BLaER1 (cell line): Measurements from ENCODE around the gene COL27A1.

Experiments used
- H3K27ac ChIP-seq: shearing (Covaris generic); formaldehyde crosslinking; 2 replicates; pipeline ENCODE4 v1.8.1; 2022
- H3K27me3 ChIP-seq: shearing (Covaris generic); formaldehyde crosslinking; 2 replicates; pipeline ENCODE4 v1.8.1; 2022
- H3K36me3 ChIP-seq: shearing (Covaris generic); formaldehyde crosslinking; 2 replicates; pipeline ENCODE4 v1.8.1; 2022
- H3K4me1 ChIP-seq: shearing (Covaris generic); formaldehyde crosslinking; 2 replicates; pipeline ENCODE4 v1.8.1; 2022
- H3K4me2 ChIP-seq: shearing (Covaris generic); formaldehyde crosslinking; 2 replicates; pipeline ENCODE4 v1.8.1; 2022
- H3K4me3 ChIP-seq: shearing (Covaris generic); formaldehyde crosslinking; 2 replicates; pipeline ENCODE4 v1.8.1; 2022
- H3K9ac ChIP-seq: shearing (Covaris generic); formaldehyde crosslinking; 2 replicates; pipeline ENCODE4 v1.8.1; 2022
- H3K9me3 ChIP-seq: shearing (Covaris generic); formaldehyde crosslinking; 2 replicates; pipeline ENCODE4 v1.8.1; 2022
- H4K20me1 ChIP-seq: shearing (Covaris generic); formaldehyde crosslinking; 2 replicates; pipeline ENCODE4 v1.8.1; 2022
- Cebpa-rat ChIP-seq: shearing (Covaris generic); IDR thresholded peaks from 2 replicates; pipeline ENCODE4 v1.8.1; 2022

The COL27A1 gene

DNA sequence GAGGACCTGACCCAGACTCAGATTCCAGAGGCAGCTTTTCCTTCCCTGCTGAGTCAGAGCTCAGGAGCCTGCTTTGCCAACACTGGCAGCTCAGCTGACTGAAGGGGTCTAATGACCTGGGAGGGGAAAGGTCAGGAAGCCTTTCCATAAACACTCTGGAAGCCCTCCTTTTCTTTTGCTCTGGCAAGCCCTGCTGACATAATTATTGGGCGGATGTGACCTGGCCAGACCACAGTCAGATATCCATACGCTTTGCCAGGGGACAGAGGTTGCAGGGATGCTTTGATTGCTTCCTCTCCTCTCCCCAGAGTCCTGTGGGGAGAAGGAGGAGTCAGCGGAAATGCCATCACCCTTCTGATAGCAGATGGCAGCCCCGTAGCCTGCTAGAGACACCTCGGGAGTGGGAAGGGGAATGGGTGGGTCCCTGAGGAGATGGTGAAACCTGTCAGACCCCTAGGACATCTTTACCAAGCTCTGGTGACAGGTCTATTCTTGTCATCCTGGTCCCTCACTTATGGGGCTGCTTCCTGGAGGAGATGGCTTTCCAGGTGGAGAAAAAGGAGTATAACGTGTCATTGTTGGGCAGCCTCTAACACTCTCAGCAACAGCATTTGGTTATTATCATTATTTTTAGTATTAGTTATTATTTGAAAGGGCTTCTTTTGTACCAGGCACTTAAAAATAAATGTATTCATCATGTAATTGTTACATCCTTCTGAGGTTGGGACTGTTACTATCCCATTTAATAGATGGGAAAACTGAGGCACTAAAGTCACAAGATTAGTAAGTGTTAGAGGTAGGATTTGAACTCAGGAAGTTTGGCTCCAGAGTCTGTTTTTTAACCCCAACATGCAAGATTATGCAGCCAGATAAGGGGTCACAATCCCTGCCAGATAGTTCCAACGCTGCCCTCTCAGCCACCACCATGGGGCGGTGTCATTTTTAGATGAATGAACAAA is 11.6 kb downstream of the COL27A1 start:
- no peak for TF ChIP-seq Cebpa-rat
- Histone ChIP-seq H3K9me3 (no peaks in the 10 kb centered on the region), H3K4me2 (peak overlapping the region; percentile 81), H3K9ac (peak overlapping the region; percentile 23; the same call in 1 of the 2 replicates), H4K20me1 (peaks cover 78% of the 10 kb centered on the region), H3K36me3 (peaks cover 67% of the 10 kb centered on the region), H3K4me1 (peaks cover 73% of the 10 kb centered on the region), H3K27ac (no peak overlapping the region), H3K27me3 (no peaks in the 10 kb centered on the region), H3K4me3 (no peak overlapping the region)

- Histone ChIP-seq H3K9ac (no peak overlapping the region), H3K4me2 (peak overlapping the region; percentile 50; the same call in 1 of the 2 replicates), H3K36me3 (peaks cover 72% of the 10 kb centered on the region), H3K27ac (no peak overlapping the region), H3K9me3 (no peaks in the 10 kb centered on the region), H4K20me1 (peaks cover 71% of the 10 kb centered on the region), H3K4me1 (peaks cover 73% of the 10 kb centered on the region), H3K27me3 (no peaks in the 10 kb centered on the region), H3K4me3 (no peak overlapping the region)
- TF ChIP-seq Cebpa-rat: no peak
Measured at GRCh38 chr9:114167591-114168091, 12.3 kb downstream of the COL27A1 start.

- H3K4me3 ChIP-seq: no peak overlapping the region
- H4K20me1 ChIP-seq: peaks cover 63% of the 10 kb centered on the region
- peaks cover 72% of the 10 kb centered on the region for H3K36me3 ChIP-seq
- no peak for TF ChIP-seq Cebpa-rat
- H3K4me1 ChIP-seq: peaks cover 73% of the 10 kb centered on the region
- H3K27me3 ChIP-seq: no peaks in the 10 kb centered on the region
- no peak overlapping the region for H3K9ac ChIP-seq
- peak overlapping the region; percentile 50 for H3K4me2 ChIP-seq
- H3K27ac ChIP-seq: peak overlapping the region; percentile 26; the same call in 1 of the 2 replicates
- no peaks in the 10 kb centered on the region for H3K9me3 ChIP-seq
Measured at GRCh38 chr9:114168281-114169028, 13.1 kb downstream of the COL27A1 start.

- Histone ChIP-seq H3K27ac (peak overlapping the region; percentile 35; the same call in 1 of the 2 replicates), H3K36me3 (peaks cover 67% of the 10 kb centered on the region), H3K4me3 (no peak overlapping the region), H3K4me2 (peak overlapping the region; percentile 19), H3K9me3 (no peaks in the 10 kb centered on the region), H3K9ac (peak overlapping the region; percentile 24; the same call in 1 of the 2 replicates), H3K4me1 (peaks cover 73% of the 10 kb centered on the region), H3K27me3 (no peaks in the 10 kb centered on the region), H4K20me1 (peaks cover 54% of the 10 kb centered on the region)
- TF ChIP-seq Cebpa-rat: no peak
Measured at GRCh38 chr9:114169029-114169951, 14.0 kb downstream of the COL27A1 start.

GRCh38 chr9:114169952-114170770 is 14.8 kb downstream of the COL27A1 start:
- Histone ChIP-seq H3K4me3 (no peak overlapping the region), H4K20me1 (peaks cover 46% of the 10 kb centered on the region), H3K4me2 (no peak overlapping the region), H3K9me3 (no peaks in the 10 kb centered on the region), H3K27ac (no peak overlapping the region), H3K36me3 (peaks cover 65% of the 10 kb centered on the region), H3K9ac (0 out of 2 replicates have a peak overlapping the region, but pooled peaks have one; percentile 24), H3K27me3 (no peaks in the 10 kb centered on the region), H3K4me1 (peaks cover 79% of the 10 kb centered on the region)
- TF ChIP-seq Cebpa-rat: no peak

- H3K9ac ChIP-seq: no peak overlapping the region
- H3K4me1 ChIP-seq: peaks cover 83% of the 10 kb centered on the region
- peaks cover 38% of the 10 kb centered on the region for H4K20me1 ChIP-seq
- peaks cover 62% of the 10 kb centered on the region for H3K36me3 ChIP-seq
- H3K9me3 ChIP-seq: no peaks in the 10 kb centered on the region
- H3K27me3 ChIP-seq: no peaks in the 10 kb centered on the region
- no peak overlapping the region for H3K4me2 ChIP-seq
- no peak for TF ChIP-seq Cebpa-rat
- H3K27ac ChIP-seq: no peak overlapping the region
- no peak overlapping the region for H3K4me3 ChIP-seq
Measured at GRCh38 chr9:114170771-114171461, 15.6 kb downstream of the COL27A1 start.

- Histone ChIP-seq H3K9me3 (no peaks in the 10 kb centered on the region), H4K20me1 (peaks cover 32% of the 10 kb centered on the region), H3K9ac (no peak overlapping the region), H3K27me3 (no peaks in the 10 kb centered on the region), H3K4me3 (no peak overlapping the region), H3K36me3 (peaks cover 61% of the 10 kb centered on the region), H3K4me1 (peaks cover 83% of the 10 kb centered on the region), H3K27ac (peak overlapping the region; percentile 31; the same call in 1 of the 2 replicates), H3K4me2 (0 out of 2 replicates have a peak overlapping the region, but pooled peaks have one; percentile 93)
- TF ChIP-seq Cebpa-rat: no peak
Measured at GRCh38 chr9:114171500-114171899, 16.2 kb downstream of the COL27A1 start.
